HG03045 (cell line): ENCODE measurements around the gene FBXL16.

Experiments used
- ATAC-seq: cut with Tn5 transposase; IDR thresholded peaks from one replicate; pipeline ENCODE4 v1.9.1; 2021; ENCODE audit warnings: mild to moderate bottlenecking, moderate library complexity; ENCODE audit not compliant: unreplicated experiment

The FBXL16 gene

GRCh38 chr16:678209-678857 lies 27.3 kb downstream of the FBXL16 start:
- ATAC-seq, result no peak

- no peak for ATAC-seq
Measured at GRCh38 chr16:677316-678190, 28.0 kb downstream of the FBXL16 start.

- no peak for ATAC-seq
Measured at GRCh38 chr16:676913-677312, 28.7 kb downstream of the FBXL16 start.

GRCh38 chr16:676565-676902 lies 29.1 kb downstream of the FBXL16 start:
- no peak for ATAC-seq

GRCh38 chr16:675884-676564 lies 29.6 kb downstream of the FBXL16 start:
- no peak for ATAC-seq

- ATAC-seq, result no peak
Measured at GRCh38 chr16:674968-675883, 30.4 kb downstream of the FBXL16 start, which contains the start of gene RHBDL1. TSS of gene RHBDL1 (plus strand) at chr16:675671. CDS start at chr16:675791, 120 bp downstream.

- no peak for ATAC-seq
Measured at GRCh38 chr16:674214-674881, 31.3 kb downstream of the FBXL16 start.

GRCh38 chr16:673399-673991 lies 32.1 kb downstream of the FBXL16 start:
- no peak for ATAC-seq

- ATAC-seq, result no peak
Measured at GRCh38 chr16:672851-673250, 32.8 kb downstream of the FBXL16 start.

GRCh38 chr16:672371-672770 lies 33.2 kb downstream of the FBXL16 start:
- ATAC-seq, result no peak

GRCh38 chr16:671353-672131 lies 34.1 kb downstream of the FBXL16 start:
- ATAC-seq, result no peak

GRCh38 chr16:670485-671352 lies 34.9 kb downstream of the FBXL16 start:
- ATAC-seq, result no peak

- no peak for ATAC-seq
Measured at GRCh38 chr16:669666-670065, 35.9 kb downstream of the FBXL16 start.

- no peak for ATAC-seq
Measured at GRCh38 chr16:668519-669171, 37.0 kb downstream of the FBXL16 start.

GRCh38 chr16:667780-668518 lies 37.7 kb downstream of the FBXL16 start, which contains the start of gene RHOT2:
TSS of gene RHOT2 (plus strand) at chr16:668132. CDS start at chr16:668200, 68 bp downstream.
- ATAC-seq, result peak; percentile 72

- ATAC-seq, result no peak
Measured at GRCh38 chr16:667113-667779, 38.4 kb downstream of the FBXL16 start.
